ENCODE data around the gene EMC1.
"Not testable (repeated sequence)": the region's sequence is repeated elsewhere in the genome, so short reads cannot be mapped to it uniquely, and the experiment has no call there.

The EMC1 gene

DNA sequence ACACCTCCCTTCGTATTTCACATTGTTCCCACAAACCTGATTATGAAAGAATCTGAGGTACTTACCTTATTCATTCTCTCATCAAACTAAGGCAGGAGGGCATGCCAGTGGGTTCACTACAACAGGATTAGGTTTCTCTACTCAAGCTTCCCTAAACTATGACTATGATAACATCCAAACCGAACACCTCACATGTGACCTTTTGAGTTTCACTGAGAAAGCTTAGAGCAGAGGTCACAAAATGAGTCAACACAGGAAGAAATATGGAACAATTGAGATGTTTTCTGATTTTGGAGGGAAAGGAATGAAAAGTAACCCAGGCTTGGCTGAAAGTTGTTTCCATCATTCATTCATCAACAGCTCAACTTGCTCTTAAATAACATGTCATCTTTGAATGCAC, 65.3 kb downstream of the EMC1 start:
- no peaks in the 10 kb centered on the region for H3K27me3 ChIP-seq (ENCODE audit: insufficient read depth, low read length)
- H3K36me3 ChIP-seq (ENCODE audit: insufficient read depth, low read length): peaks cover 82% of the 10 kb centered on the region
- no peaks in the 10 kb centered on the region for H3K9me3 ChIP-seq (ENCODE audit: low read length)
- no peak overlapping the region for H3K4me3 ChIP-seq (ENCODE audit: low read length)
- H2AFZ ChIP-seq (ENCODE audit: low read depth, low read length): no peak overlapping the region
- H3K4me1 ChIP-seq (ENCODE audit: insufficient read depth, low read length): no peaks in the 10 kb centered on the region

DNA sequence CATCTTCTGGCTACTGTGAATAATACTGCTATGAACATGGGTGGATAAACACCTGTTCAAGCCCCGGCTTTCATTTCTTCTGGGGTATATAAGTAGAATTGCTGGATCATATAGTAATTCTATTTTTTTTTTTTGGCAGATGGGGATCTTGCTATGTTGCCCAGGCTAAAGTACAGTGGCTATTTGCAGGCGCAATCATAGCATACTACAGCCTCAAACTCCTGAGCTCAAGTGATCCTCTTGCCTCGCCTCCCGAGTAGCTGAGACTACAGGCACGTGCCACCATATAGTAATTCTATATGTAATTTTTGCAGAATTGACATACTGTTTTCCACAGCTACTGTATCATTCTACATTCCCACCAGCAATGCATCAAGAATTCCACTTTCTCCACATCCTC, 69.1 kb downstream of the EMC1 start:
- Histone ChIP-seq H3K4me1 (ENCODE audit: insufficient read depth, low read length) (no peaks in the 10 kb centered on the region), H3K9me3 (ENCODE audit: low read length) (no peaks in the 10 kb centered on the region), H2AFZ (ENCODE audit: low read depth, low read length) (no peak overlapping the region), H3K36me3 (ENCODE audit: insufficient read depth, low read length) (peaks cover 87% of the 10 kb centered on the region), H3K27me3 (ENCODE audit: insufficient read depth, low read length) (no peaks in the 10 kb centered on the region), H3K4me3 (ENCODE audit: low read length) (no peak overlapping the region)

GRCh38 chr1:19180265-19180657, 71.1 kb downstream of the EMC1 start:
- H2AFZ ChIP-seq (ENCODE audit: low read depth, low read length); H3K9me3 ChIP-seq (ENCODE audit: low read length); H3K27me3 ChIP-seq (ENCODE audit: insufficient read depth, low read length); H3K4me1 ChIP-seq (ENCODE audit: insufficient read depth, low read length); H3K4me3 ChIP-seq (ENCODE audit: low read length): not testable (repeated sequence)
- peaks cover 90% of the 10 kb centered on the region for H3K36me3 ChIP-seq (ENCODE audit: insufficient read depth, low read length)

DNA sequence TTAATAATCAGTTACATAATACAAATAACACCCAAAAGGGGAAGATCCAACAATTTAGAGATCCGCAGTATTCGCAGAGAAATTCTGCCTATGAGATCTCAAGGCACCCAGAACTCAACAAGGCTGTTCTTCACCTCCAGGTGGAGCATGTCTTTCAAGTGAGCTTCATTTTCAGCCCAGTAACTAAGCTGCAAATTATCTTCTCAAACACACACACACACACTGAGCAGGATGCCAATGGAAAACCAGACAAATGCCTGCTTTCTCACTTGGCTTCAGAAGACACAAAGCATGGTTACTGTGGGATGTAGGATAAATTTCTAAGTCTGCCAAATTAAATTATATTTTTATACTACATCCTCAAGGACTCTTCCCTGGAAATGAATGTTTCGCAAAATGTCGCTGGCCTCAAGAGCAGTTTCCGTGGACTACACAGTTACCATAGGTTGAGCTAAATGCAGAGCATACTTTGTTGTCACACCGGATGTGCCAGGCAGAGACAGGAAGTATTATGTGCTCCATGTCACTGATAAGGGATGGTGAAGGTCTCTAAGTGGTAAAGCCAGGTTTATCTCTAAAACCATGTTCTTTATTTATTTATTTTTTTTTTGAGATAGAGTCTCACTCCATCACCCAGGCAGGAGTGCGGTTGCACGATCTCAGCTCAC, 71.6 kb downstream of the EMC1 start:
- H3K9me3 ChIP-seq (ENCODE audit: low read length): no peaks in the 10 kb centered on the region
- no peaks in the 10 kb centered on the region for H3K27me3 ChIP-seq (ENCODE audit: insufficient read depth, low read length)
- H3K36me3 ChIP-seq (ENCODE audit: insufficient read depth, low read length): peaks cover 90% of the 10 kb centered on the region
- H3K4me1 ChIP-seq (ENCODE audit: insufficient read depth, low read length): no peaks in the 10 kb centered on the region
- no peak overlapping the region for H2AFZ ChIP-seq (ENCODE audit: low read depth, low read length)
- no peak overlapping the region for H3K4me3 ChIP-seq (ENCODE audit: low read length)

DNA sequence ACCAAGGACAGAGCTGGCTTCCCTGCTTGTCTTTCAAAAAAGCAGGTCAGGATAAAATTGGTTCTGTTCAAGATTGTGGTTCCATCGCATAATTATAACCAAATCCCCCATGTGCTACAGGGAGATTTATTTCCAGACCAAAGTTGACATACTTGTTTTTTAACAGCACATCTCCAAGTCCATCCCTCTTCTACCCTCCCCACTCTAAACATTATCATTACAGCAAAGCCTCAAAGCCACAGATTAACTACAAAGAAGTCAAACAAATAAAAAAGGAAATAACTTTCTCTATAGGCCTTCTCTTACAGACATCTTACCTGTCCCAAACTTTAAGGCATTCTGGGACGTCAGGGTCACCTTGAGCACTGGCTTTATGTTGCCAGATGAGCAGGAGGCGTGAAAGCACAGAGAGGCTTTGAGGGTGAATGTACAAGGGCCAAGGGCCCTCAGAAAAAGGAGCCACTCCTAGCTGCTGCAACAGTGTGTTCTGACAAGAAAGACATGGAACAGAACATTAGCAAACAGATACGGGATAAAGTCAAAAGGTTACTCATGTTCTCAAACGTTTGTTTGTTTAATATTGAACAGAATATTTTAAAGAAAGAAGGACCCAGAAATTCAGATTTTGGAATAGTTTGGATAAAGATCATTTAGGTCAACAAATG, 72.5 kb downstream of the EMC1 start:
- peaks cover 91% of the 10 kb centered on the region for H3K36me3 ChIP-seq (ENCODE audit: insufficient read depth, low read length)
- H3K27me3 ChIP-seq (ENCODE audit: insufficient read depth, low read length): no peaks in the 10 kb centered on the region
- H2AFZ ChIP-seq (ENCODE audit: low read depth, low read length): no peak overlapping the region
- no peaks in the 10 kb centered on the region for H3K4me1 ChIP-seq (ENCODE audit: insufficient read depth, low read length)
- H3K4me3 ChIP-seq (ENCODE audit: low read length): no peak overlapping the region
- H3K9me3 ChIP-seq (ENCODE audit: low read length): no peaks in the 10 kb centered on the region

- Histone ChIP-seq H3K27me3 (ENCODE audit: insufficient read depth, low read length) (no peaks in the 10 kb centered on the region), H3K4me1 (ENCODE audit: insufficient read depth, low read length) (no peaks in the 10 kb centered on the region), H3K36me3 (ENCODE audit: insufficient read depth, low read length) (peaks cover 93% of the 10 kb centered on the region), H3K4me3 (ENCODE audit: low read length) (no peak overlapping the region), H3K9me3 (ENCODE audit: low read length) (no peaks in the 10 kb centered on the region), H2AFZ (ENCODE audit: low read depth, low read length) (no peak overlapping the region)
These were observed 73.5 kb downstream of the EMC1 start for GRCh38 chr1:19177811-19178210.

DNA sequence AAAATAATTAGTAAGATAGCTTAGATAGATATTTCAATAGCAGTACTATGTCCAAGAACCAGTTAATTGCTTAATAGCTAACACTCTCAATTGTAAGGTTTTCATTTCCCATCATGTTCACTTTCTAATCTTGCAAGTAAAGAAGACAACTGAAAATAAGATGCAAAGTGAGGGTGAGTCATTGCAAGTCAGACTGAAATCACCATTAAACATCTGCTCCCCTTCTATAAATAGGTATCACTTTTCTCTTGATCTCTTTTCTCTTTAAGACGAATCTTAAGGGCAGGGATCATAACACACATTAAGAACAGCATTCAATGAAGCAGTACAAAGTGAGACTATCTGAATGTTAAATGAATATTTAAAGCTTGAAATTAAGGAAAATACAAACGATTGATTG, 81.7 kb downstream of the EMC1 start:
- H3K9me3 ChIP-seq (ENCODE audit: low read length): no peaks in the 10 kb centered on the region
- H3K4me3 ChIP-seq (ENCODE audit: low read length): no peak overlapping the region
- no peak overlapping the region for H2AFZ ChIP-seq (ENCODE audit: low read depth, low read length)
- no peaks in the 10 kb centered on the region for H3K4me1 ChIP-seq (ENCODE audit: insufficient read depth, low read length)
- peaks cover 94% of the 10 kb centered on the region for H3K36me3 ChIP-seq (ENCODE audit: insufficient read depth, low read length)
- no peaks in the 10 kb centered on the region for H3K27me3 ChIP-seq (ENCODE audit: insufficient read depth, low read length)

DNA sequence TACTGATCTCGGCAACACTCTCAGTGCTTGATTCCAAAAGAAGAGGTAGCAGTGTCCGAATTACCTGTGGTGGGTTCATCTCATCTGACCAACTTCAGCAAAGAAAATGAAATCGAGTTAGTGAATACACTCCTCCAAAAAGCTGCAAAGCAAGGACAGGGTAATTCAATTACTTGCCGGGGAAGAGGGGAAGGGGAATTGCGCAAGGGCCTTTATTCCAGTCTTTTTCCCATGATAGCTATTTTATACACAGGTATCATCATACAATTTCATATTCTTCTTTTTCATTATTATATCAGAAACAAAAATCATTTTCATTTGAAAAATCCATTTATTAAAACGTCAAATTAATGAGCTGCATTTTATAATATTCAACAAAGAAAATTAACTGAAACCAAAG, 84.2 kb downstream of the EMC1 start:
- Histone ChIP-seq H2AFZ (ENCODE audit: low read depth, low read length) (no peak overlapping the region), H3K27me3 (ENCODE audit: insufficient read depth, low read length) (no peaks in the 10 kb centered on the region), H3K36me3 (ENCODE audit: insufficient read depth, low read length) (peaks cover 96% of the 10 kb centered on the region), H3K4me3 (ENCODE audit: low read length) (no peak overlapping the region), H3K9me3 (ENCODE audit: low read length) (no peaks in the 10 kb centered on the region), H3K4me1 (ENCODE audit: insufficient read depth, low read length) (no peaks in the 10 kb centered on the region)

DNA sequence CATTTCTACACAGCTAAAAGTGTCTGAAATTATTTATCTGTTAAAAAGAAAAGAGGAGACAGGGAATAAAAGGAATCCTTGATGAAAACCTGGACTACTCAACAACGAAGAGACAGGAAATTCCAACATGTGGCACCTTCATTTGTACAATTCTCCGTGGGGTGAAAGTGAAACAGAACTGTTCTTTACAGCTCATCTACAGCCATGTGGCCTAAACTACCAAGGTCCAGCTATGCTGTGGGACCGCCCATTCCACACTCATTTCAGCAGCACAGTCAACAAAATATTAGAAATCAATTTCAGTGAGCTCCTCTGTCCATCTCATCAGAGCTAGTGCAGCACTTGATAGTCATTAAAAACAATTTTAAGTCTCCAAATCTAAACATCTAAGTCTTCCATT, 85.3 kb downstream of the EMC1 start:
- Histone ChIP-seq H3K4me1 (ENCODE audit: insufficient read depth, low read length) (no peaks in the 10 kb centered on the region), H3K27me3 (ENCODE audit: insufficient read depth, low read length) (no peaks in the 10 kb centered on the region), H2AFZ (ENCODE audit: low read depth, low read length) (no peak overlapping the region), H3K9me3 (ENCODE audit: low read length) (no peaks in the 10 kb centered on the region), H3K36me3 (ENCODE audit: insufficient read depth, low read length) (peaks cover 96% of the 10 kb centered on the region), H3K4me3 (ENCODE audit: low read length) (no peak overlapping the region)
